ENCODE results near the gene QKI. TPM values are rescaled to one million over a fixed set of nuclear protein-coding genes. Genes with fewer than 3 reads are reported as not detected.
"Not testable (repeated sequence)": the region's sequence is repeated elsewhere in the genome, so short reads cannot be mapped to it uniquely, and the experiment has no call there.

Gene QKI
- total RNA-seq, 2 experiments from 2014 or later = 69.0 to 70.6 TPM

GRCh38 chr6:163427498-163428254 lies 13.2 kb downstream of the QKI start:
- Mint-ChIP-seq H3K4me1 (peaks cover 11% of the 10 kb centered on the region), H3K9me3 (ENCODE audit: low read depth) (no peaks in the 10 kb centered on the region)

GRCh38 chr6:163428373-163428772 lies 13.9 kb downstream of the QKI start:
- ATAC-seq (no peak), DNase-seq (no peak)
- H3K27me3 Mint-ChIP-seq = no peaks in the 10 kb centered on the region
- H3K9me3 Mint-ChIP-seq (ENCODE audit: low read depth) = no peaks in the 10 kb centered on the region
- peaks cover 13% of the 10 kb centered on the region for H3K4me1 Mint-ChIP-seq
- CTCF ChIA-PET = interaction anchor here (0.9 kb wide), 1 partner anchor 126 kb away, joined by 5 read pairs; no protein-coding TSS in a partner anchor
- no peak overlapping the region for H3K27ac Mint-ChIP-seq
- H3K36me3 Mint-ChIP-seq = peaks cover 4% of the 10 kb centered on the region
- no peak overlapping the region for H3K4me3 Mint-ChIP-seq

More at GRCh38 chr6:163427498-163428254, 13.2 kb downstream of the QKI start:
- no peak overlapping the region for H3K4me3 Mint-ChIP-seq
- peaks cover 2% of the 10 kb centered on the region for H3K36me3 Mint-ChIP-seq
- H3K27me3 Mint-ChIP-seq = no peaks in the 10 kb centered on the region
- ATAC-seq (no peak), DNase-seq (no peak)
- H3K27ac Mint-ChIP-seq = no peak overlapping the region
- CTCF ChIA-PET = interaction anchor here (0.6 to 1.1 kb wide), 3 partner anchors 10 to 280 kb away, joined by 3 to 5 read pairs (median 5); no protein-coding TSS in a partner anchor

GRCh38 chr6:163429858-163430448 lies 15.4 kb downstream of the QKI start:
- ATAC-seq (no peak), DNase-seq (no peak)
- Mint-ChIP-seq H3K27ac (no peak overlapping the region), H3K9me3 (ENCODE audit: low read depth) (no peaks in the 10 kb centered on the region), H3K27me3 (no peaks in the 10 kb centered on the region), H3K4me1 (peaks cover 12% of the 10 kb centered on the region), H3K36me3 (peaks cover 1% of the 10 kb centered on the region), H3K4me3 (no peak overlapping the region)
- CTCF ChIA-PET = no interaction called here

- Mint-ChIP-seq H3K27me3 (no peaks in the 10 kb centered on the region), H3K27ac (no peak overlapping the region), H3K4me1 (peaks cover 14% of the 10 kb centered on the region), H3K36me3 (peaks cover 4% of the 10 kb centered on the region), H3K9me3 (ENCODE audit: low read depth) (no peaks in the 10 kb centered on the region), H3K4me3 (no peak overlapping the region)
- ATAC-seq = no peak
- CTCF ChIA-PET = no interaction called here
- no peak for DNase-seq
Measured at GRCh38 chr6:163432300-163432699, 17.8 kb downstream of the QKI start.

GRCh38 chr6:163433486-163433885 lies 19.0 kb downstream of the QKI start:
- not testable (repeated sequence) for ATAC-seq; H3K27ac Mint-ChIP-seq; H3K9me3 Mint-ChIP-seq (ENCODE audit: low read depth); H3K27me3 Mint-ChIP-seq; H3K4me3 Mint-ChIP-seq; DNase-seq; H3K36me3 Mint-ChIP-seq
- peaks cover 15% of the 10 kb centered on the region for H3K4me1 Mint-ChIP-seq
- CTCF ChIA-PET = interaction anchor here (1.0 kb wide), 1 partner anchor 22 kb away, joined by 3 read pairs; no protein-coding TSS in a partner anchor

- Mint-ChIP-seq H3K4me1 (peaks cover 18% of the 10 kb centered on the region), H3K36me3 (peaks cover 4% of the 10 kb centered on the region), H3K4me3 (no peak overlapping the region), H3K27me3 (no peaks in the 10 kb centered on the region), H3K9me3 (ENCODE audit: low read depth) (no peaks in the 10 kb centered on the region), H3K27ac (no peak overlapping the region)
- ATAC-seq = no peak
- DNase-seq = no peak
- CTCF ChIA-PET = no interaction called here
Measured at GRCh38 chr6:163435023-163435422, 20.5 kb downstream of the QKI start.

- Mint-ChIP-seq H3K27me3 (no peaks in the 10 kb centered on the region), H3K4me3 (no peak overlapping the region), H3K27ac (no peak overlapping the region), H3K4me1 (peaks cover 15% of the 10 kb centered on the region), H3K36me3 (peaks cover 4% of the 10 kb centered on the region), H3K9me3 (ENCODE audit: low read depth) (no peaks in the 10 kb centered on the region)
- DNase-seq (no peak), ATAC-seq (no peak)
- CTCF ChIA-PET = interaction anchor here (1.3 kb wide), 1 partner anchor 12 kb away, joined by 4 read pairs; no protein-coding TSS in a partner anchor
Measured at GRCh38 chr6:163436843-163437242, 22.3 kb downstream of the QKI start.

- H3K27ac Mint-ChIP-seq = no peak overlapping the region
- no peak overlapping the region for H3K4me3 Mint-ChIP-seq
- no peaks in the 10 kb centered on the region for H3K27me3 Mint-ChIP-seq
- no peaks in the 10 kb centered on the region for H3K9me3 Mint-ChIP-seq (ENCODE audit: low read depth)
- H3K36me3 Mint-ChIP-seq = peaks cover 5% of the 10 kb centered on the region
- no peak for DNase-seq
- peaks cover 19% of the 10 kb centered on the region for H3K4me1 Mint-ChIP-seq
- ATAC-seq = no peak
- CTCF ChIA-PET = no interaction called here
Measured at GRCh38 chr6:163437466-163437865, 22.9 kb downstream of the QKI start.

GRCh38 chr6:163438298-163438939 lies 23.9 kb downstream of the QKI start:
- no peak for DNase-seq
- no peak overlapping the region for H3K27ac Mint-ChIP-seq
- peaks cover 5% of the 10 kb centered on the region for H3K36me3 Mint-ChIP-seq
- CTCF ChIA-PET = no interaction called here
- H3K27me3 Mint-ChIP-seq = no peaks in the 10 kb centered on the region
- H3K9me3 Mint-ChIP-seq (ENCODE audit: low read depth) = no peaks in the 10 kb centered on the region
- ATAC-seq = no peak
- H3K4me3 Mint-ChIP-seq = no peak overlapping the region
- H3K4me1 Mint-ChIP-seq = peaks cover 17% of the 10 kb centered on the region

GRCh38 chr6:163438940-163439335 lies 24.4 kb downstream of the QKI start:
- no peak overlapping the region for H3K4me3 Mint-ChIP-seq
- CTCF ChIA-PET = no interaction called here
- H3K4me1 Mint-ChIP-seq = peaks cover 17% of the 10 kb centered on the region
- no peak overlapping the region for H3K27ac Mint-ChIP-seq
- H3K9me3 Mint-ChIP-seq (ENCODE audit: low read depth) = no peaks in the 10 kb centered on the region
- H3K27me3 Mint-ChIP-seq = no peaks in the 10 kb centered on the region
- ATAC-seq = no peak
- no peak for DNase-seq
- peaks cover 5% of the 10 kb centered on the region for H3K36me3 Mint-ChIP-seq

GRCh38 chr6:163439390-163439789 lies 24.9 kb downstream of the QKI start:
- H3K36me3 Mint-ChIP-seq; H3K27ac Mint-ChIP-seq; CTCF ChIA-PET; H3K4me3 Mint-ChIP-seq; ATAC-seq; DNase-seq; H3K9me3 Mint-ChIP-seq (ENCODE audit: low read depth); H3K27me3 Mint-ChIP-seq: not testable (repeated sequence)
- H3K4me1 Mint-ChIP-seq = peaks cover 18% of the 10 kb centered on the region

- H3K9me3 Mint-ChIP-seq (ENCODE audit: low read depth) = no peaks in the 10 kb centered on the region
- no peak overlapping the region for H3K4me3 Mint-ChIP-seq
- DNase-seq (no peak), ATAC-seq (no peak)
- H3K4me1 Mint-ChIP-seq = peaks cover 18% of the 10 kb centered on the region
- peaks cover 6% of the 10 kb centered on the region for H3K36me3 Mint-ChIP-seq
- CTCF ChIA-PET = no interaction called here
- no peak overlapping the region for H3K27ac Mint-ChIP-seq
- H3K27me3 Mint-ChIP-seq = no peaks in the 10 kb centered on the region
Measured at GRCh38 chr6:163439997-163440396, 25.5 kb downstream of the QKI start.

- ATAC-seq (no peak), DNase-seq (no peak)
- Mint-ChIP-seq H3K4me1 (peaks cover 17% of the 10 kb centered on the region), H3K9me3 (ENCODE audit: low read depth) (no peaks in the 10 kb centered on the region), H3K4me3 (no peak overlapping the region), H3K27me3 (no peaks in the 10 kb centered on the region), H3K36me3 (peaks cover 3% of the 10 kb centered on the region), H3K27ac (no peak overlapping the region)
- CTCF ChIA-PET = no interaction called here
Measured at GRCh38 chr6:163442336-163442735, 27.8 kb downstream of the QKI start.

GRCh38 chr6:163444077-163444476 lies 29.6 kb downstream of the QKI start:
- Mint-ChIP-seq H3K36me3 (peaks cover 3% of the 10 kb centered on the region), H3K27ac (no peak overlapping the region), H3K4me3 (no peak overlapping the region), H3K27me3 (no peaks in the 10 kb centered on the region), H3K9me3 (ENCODE audit: low read depth) (no peaks in the 10 kb centered on the region), H3K4me1 (peaks cover 13% of the 10 kb centered on the region)
- DNase-seq (no peak), ATAC-seq (no peak)
- CTCF ChIA-PET = no interaction called here
